Subcutaneous abdominal adipose tissue (tissue), 5 donors: ENCODE measurements around the gene CEL.

Experiments
- H3K27ac ChIP-seq: one replicate; pipeline ENCODE4 v1.7.0; 2013; ENCODE audit warnings: low read depth, mild to moderate bottlenecking, inconsistent platforms, low read length, moderate library complexity
- H3K27me3 ChIP-seq, 5 donors: one replicate each; pipeline ENCODE4 v1.7.0; 2013; ENCODE audit warnings: low read length in 5 of 5, inconsistent platforms in 1 of 5; ENCODE audit not compliant: control insufficient read depth in 5 of 5, insufficient read depth in 4 of 5
- H3K36me3 ChIP-seq, 5 donors: one replicate each; pipeline ENCODE4 v1.7.0; 2013; ENCODE audit warnings: low read length in 5 of 5; ENCODE audit not compliant: control insufficient read depth in 5 of 5, insufficient read depth in 5 of 5
- H3K4me1 ChIP-seq, 5 donors: one replicate each; pipeline ENCODE4 v1.7.0; 2013; ENCODE audit warnings: low read length in 5 of 5, mild to moderate bottlenecking in 3 of 5, moderate library complexity in 1 of 5; ENCODE audit not compliant: control insufficient read depth in 5 of 5, insufficient read depth in 5 of 5
- H3K4me3 ChIP-seq, 5 donors: one replicate each; pipeline ENCODE4 v1.7.0; 2013; ENCODE audit warnings: low read length in 5 of 5, low read depth in 1 of 5
- H3K9ac ChIP-seq, 5 donors: one replicate each; pipeline ENCODE4 v1.7.0; 2013; ENCODE audit warnings: low read length in 5 of 5, mild to moderate bottlenecking in 4 of 5, moderate library complexity in 3 of 5
- H3K9me3 ChIP-seq, 5 donors: one replicate each; pipeline ENCODE4 v1.7.0; 2013; ENCODE audit warnings: low read length in 5 of 5; ENCODE audit not compliant: control insufficient read depth in 5 of 5
- donor health status: healthy.
- donor health status: healthy.
- donor health status: healthy.
- donor health status: healthy.
- donor health status: healthy.

The CEL gene

GRCh38 chr9:133046196-133046899 is 15.4 kb upstream of the CEL start:
- Histone ChIP-seq H3K36me3 (peaks cover 0 to 94% (median 82%) of the 10 kb centered on the region in 5 donors), H3K27me3 (no peaks in the 10 kb centered on the region), H3K4me1 (no peaks in the 10 kb centered on the region), H3K9me3 (no peaks in the 10 kb centered on the region), H3K4me3 (no peak overlapping the region), H3K27ac (no peak overlapping the region), H3K9ac (no peak overlapping the region)

DNA sequence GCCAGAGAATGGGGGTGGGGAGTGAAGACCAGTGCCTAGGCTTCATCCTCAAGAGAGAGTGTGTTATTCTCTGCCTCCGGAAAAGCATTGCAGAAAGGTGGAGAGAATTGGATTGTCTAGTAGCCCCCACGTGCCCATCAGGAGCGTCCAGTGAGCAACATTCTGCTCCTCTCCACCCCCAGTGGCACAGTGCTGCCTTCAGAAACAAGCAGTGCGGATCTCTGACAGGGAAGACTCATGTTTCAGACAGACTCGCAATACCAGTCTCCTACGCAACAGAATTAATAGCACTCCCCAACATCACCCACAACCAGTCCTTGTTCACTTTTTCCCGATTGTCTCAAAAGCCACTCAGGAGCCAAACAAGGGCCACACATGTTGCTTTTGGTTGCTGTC is 14.9 kb upstream of the CEL start:
- Histone ChIP-seq H3K27me3 (no peaks in the 10 kb centered on the region), H3K4me1 (no peaks in the 10 kb centered on the region), H3K36me3 (peaks cover 0 to 96% (median 86%) of the 10 kb centered on the region in 5 donors), H3K9ac (no peak overlapping the region), H3K9me3 (no peaks in the 10 kb centered on the region), H3K27ac (no peak overlapping the region), H3K4me3 (no peak overlapping the region)

- Histone ChIP-seq H3K36me3 (peaks cover 0 to 96% (median 80%) of the 10 kb centered on the region in 5 donors), H3K9ac (no peak overlapping the region), H3K27me3 (no peaks in the 10 kb centered on the region), H3K9me3 (no peaks in the 10 kb centered on the region), H3K27ac (no peak overlapping the region), H3K4me1 (no peaks in the 10 kb centered on the region), H3K4me3 (no peak overlapping the region)
These were observed 13.2 kb upstream of the CEL start for GRCh38 chr9:133048595-133048994.

DNA sequence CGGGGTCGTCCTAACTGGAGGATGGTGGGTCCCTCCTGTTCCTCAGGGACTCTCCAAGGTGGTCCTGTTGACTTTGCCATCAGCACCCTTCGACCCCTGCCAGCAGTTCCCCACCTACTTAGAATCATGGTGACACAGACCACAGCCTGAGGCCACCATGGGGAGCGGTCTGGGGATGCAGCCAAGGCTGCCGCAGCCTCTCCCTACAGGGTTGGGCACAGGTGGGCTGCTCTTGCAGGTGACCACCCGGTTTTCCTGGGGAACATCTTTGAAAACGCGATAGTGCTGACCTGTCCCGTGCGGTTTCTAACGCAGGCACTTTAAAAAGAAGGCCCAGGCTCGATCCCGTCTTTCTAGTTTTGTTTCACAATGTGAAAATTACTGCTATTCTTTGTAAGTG is 12.7 kb upstream of the CEL start:
- Histone ChIP-seq H3K9ac (no peak overlapping the region), H3K9me3 (no peaks in the 10 kb centered on the region), H3K36me3 (peaks cover 0 to 96% (median 81%) of the 10 kb centered on the region in 5 donors), H3K27ac (no peak overlapping the region), H3K4me3 (no peak overlapping the region), H3K27me3 (no peaks in the 10 kb centered on the region), H3K4me1 (no peaks in the 10 kb centered on the region)

DNA sequence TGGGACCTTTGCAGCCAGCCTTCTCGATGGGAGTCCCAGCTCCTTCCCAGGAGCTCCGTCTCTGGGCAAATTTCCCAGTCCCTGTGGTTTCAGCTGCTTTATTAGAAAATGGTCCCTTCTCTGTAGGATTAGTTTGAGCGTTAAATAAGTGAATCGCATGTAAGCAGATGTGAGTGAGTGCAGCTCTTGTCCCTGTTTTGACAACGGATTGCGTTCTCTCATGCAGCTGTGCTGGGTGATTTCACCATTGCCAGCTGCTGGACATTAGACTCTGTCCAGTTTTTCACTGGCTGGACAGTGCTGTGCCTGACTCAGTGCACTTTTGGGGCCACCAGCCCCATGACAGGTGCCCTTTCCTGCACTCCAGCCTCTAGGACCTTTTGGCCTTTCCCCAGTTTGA is 11.6 kb upstream of the CEL start:
- H3K4me3 ChIP-seq: no peak overlapping the region
- H3K27ac ChIP-seq: no peak overlapping the region
- H3K9ac ChIP-seq: no peak overlapping the region
- H3K36me3 ChIP-seq: peaks cover 0 to 96% (median 81%) of the 10 kb centered on the region in 5 donors
- H3K27me3 ChIP-seq: no peaks in the 10 kb centered on the region
- H3K9me3 ChIP-seq: no peaks in the 10 kb centered on the region
- H3K4me1 ChIP-seq: peaks cover 0 to 8% (median 6%) of the 10 kb centered on the region in 5 donors

DNA sequence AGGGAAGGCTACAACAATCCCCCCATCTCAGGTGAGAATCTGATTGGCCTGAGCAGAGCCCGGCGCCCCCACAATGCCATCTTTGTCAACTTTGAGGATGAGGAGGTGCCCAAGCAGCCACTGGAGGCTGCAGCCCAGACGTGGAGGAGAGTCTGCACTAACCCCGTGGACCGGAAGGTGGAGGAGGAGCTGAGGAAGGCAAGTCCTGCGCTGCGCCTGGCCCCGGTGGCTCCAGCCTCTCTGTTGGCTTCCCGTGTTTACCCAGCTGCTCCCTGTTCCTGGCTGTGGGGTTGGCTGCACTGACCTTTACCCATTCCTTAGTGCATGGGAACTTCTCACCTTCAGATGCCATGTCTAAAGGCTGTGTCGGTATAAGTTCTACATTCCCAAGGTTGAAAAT is 11.0 kb upstream of the CEL start:
- Histone ChIP-seq H3K9me3 (no peaks in the 10 kb centered on the region), H3K36me3 (peaks cover 0 to 96% (median 81%) of the 10 kb centered on the region in 5 donors), H3K4me3 (no peak overlapping the region), H3K27me3 (no peaks in the 10 kb centered on the region), H3K9ac (no peak overlapping the region), H3K4me1 (peaks cover 0 to 14% (median 12%) of the 10 kb centered on the region in 5 donors), H3K27ac (no peak overlapping the region)

DNA sequence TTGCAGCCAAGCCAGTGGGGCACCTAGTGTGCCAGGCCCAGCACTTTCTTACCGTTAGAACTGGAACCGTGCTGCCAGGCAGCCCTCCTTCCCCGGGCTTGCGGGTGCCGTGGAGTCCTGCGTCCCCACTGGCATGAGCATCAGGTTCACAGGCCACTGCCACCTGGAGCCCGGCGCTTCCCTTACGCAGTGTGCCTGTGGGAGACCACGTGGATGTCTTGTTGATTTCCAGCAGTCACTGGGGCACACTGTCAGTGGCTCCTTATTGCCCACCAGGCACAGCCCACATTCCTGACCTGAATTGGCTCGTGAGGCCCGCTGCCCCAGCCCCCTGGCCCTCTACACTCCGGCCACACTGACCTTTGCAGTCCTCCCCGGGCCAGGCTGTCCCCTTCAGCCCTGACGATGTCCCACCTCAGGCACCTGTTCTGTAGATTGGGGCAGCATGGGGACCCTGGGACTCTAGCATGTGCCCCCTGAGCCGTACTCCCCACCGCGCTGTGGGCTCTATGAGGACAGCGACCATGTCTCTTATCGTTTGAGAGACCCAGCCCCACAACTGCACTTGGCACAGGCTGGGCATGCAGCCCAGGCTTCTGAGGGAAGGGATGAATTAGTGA is 10.4 kb upstream of the CEL start:
- Histone ChIP-seq H3K9me3 (no peaks in the 10 kb centered on the region), H3K36me3 (peaks cover 0 to 96% (median 81%) of the 10 kb centered on the region in 5 donors), H3K4me1 (peaks cover 0 to 14% (median 12%) of the 10 kb centered on the region in 5 donors), H3K27ac (no peak overlapping the region), H3K4me3 (no peak overlapping the region), H3K27me3 (no peaks in the 10 kb centered on the region), H3K9ac (no peak overlapping the region)

DNA sequence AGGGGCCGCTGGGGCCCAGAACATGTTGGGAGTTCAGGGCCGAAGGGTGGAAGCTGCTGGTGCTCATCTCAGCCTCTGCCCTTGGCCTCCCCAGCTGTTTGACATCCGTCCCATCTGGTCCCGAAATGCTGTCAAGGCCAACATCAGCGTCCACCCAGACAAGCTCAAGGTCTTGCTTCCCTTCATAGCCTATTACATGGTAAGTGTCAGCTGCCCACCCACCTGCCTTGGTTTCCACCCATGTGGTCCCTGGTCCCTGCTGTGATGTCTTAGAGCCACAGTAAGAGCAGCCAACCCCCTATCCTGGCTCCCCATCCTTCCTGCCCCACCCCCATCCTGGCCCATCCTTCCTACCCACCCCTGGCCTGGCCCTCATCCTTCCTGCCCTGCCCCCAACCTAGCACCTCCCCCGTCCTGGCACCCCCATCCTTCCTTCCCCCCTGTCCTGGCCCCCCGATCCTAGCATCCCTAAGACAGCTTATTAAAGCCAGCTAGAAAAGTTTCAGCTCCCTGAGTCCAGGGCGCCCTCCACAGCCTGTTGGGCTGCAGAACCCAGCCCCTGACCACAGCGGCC is 9.7 kb upstream of the CEL start:
- H3K9ac ChIP-seq: no peak overlapping the region
- H3K27me3 ChIP-seq: no peaks in the 10 kb centered on the region
- H3K4me1 ChIP-seq: peaks cover 0 to 14% (median 12%) of the 10 kb centered on the region in 5 donors
- no peak overlapping the region for H3K27ac ChIP-seq
- H3K9me3 ChIP-seq: no peaks in the 10 kb centered on the region
- peaks cover 0 to 96% (median 81%) of the 10 kb centered on the region in 5 donors for H3K36me3 ChIP-seq
- no peak overlapping the region for H3K4me3 ChIP-seq

DNA sequence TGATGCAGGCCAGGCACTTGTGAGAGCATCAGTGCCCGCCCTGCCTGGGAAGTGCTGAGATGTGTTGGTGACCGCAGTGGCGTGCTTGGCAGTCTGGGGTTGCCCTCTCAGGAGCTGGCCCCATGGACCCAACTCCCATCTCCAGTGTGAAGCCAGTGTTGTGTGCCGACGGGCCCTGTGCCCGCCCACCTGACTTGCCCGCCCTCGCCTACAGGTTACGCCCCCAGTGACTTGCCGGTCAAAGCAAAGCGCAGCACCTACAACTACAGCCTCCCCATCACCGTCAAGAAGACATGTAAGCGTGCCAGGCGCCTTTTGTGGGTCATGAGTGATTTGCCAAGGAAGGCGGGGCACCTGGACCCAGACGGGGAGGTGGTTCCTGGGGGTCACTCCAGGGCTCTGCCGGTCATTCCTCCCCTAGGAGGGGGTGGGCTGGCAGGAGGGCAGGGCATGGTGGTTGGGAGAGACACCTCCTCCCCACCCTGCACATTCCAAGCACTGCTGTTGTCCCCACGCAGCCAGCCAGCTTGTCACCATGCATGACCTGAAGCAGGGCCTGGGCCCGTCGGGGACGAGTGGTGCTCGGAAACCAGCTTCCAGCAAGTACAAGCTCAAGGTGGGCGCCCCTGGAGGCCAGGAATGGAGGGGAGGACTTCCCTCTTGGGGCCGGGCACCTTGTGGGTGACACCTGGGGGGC is 7.4 kb upstream of the CEL start:
- Histone ChIP-seq H3K9me3 (no peaks in the 10 kb centered on the region), H3K9ac (no peak overlapping the region), H3K27ac (no peak overlapping the region), H3K4me3 (no peak overlapping the region), H3K36me3 (peaks cover 0 to 95% (median 86%) of the 10 kb centered on the region in 5 donors), H3K4me1 (peaks cover 0 to 14% (median 12%) of the 10 kb centered on the region in 5 donors), H3K27me3 (no peaks in the 10 kb centered on the region)

DNA sequence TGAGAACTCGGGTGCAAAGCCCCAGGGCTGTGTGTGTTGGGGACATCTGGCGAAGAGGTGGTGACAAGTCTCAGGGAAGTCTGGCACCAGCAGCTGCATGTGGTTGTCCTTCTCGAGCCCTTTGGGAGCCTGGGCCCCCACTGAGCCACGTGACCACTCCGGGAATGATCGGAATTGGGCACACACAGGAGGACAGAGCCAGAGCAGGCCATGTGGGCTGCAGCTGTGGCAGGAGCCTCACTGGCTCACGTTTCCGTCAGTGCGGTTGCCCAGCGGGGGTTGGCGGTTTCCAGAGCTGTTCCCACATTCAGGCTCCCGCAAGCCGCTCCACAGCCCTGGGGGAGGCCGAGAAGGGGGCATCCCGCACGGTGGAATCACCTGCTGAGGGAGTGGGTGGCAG is 6.8 kb upstream of the CEL start:
- H3K27ac ChIP-seq: no peak overlapping the region
- H3K36me3 ChIP-seq: peaks cover 0 to 89% (median 80%) of the 10 kb centered on the region in 5 donors
- no peaks in the 10 kb centered on the region for H3K27me3 ChIP-seq

More for the DNA sequence above, 6.8 kb upstream of the CEL start:
- H3K9ac ChIP-seq: no peak overlapping the region
- H3K9me3 ChIP-seq: no peaks in the 10 kb centered on the region
- peaks cover 0 to 17% (median 13%) of the 10 kb centered on the region in 5 donors for H3K4me1 ChIP-seq
- no peak overlapping the region for H3K4me3 ChIP-seq
